H1 (cell line): ENCODE data around the gene ANKH. TPM values are rescaled to one million over a fixed set of nuclear protein-coding genes. Genes with fewer than 3 reads are reported as not detected.

Experiments
- polyA plus RNA-seq, 7 experiments: library from polyadenylated mRNA; depleted of rRNA in 3 of 7; stranded (reverse) in 5 of 7; unstranded in 2 of 7; fragments of >200 nt in 5 of 7; fragments of 200-250 nt in 2 of 7; gene quantifications; 1 replicate in 5 of 7; 2 replicates in 1 of 7; 4 replicates in 1 of 7; pipeline versions ENCODE4 v1.2.1 to v1.2.3, GENCODE V29; 2011 to 2013; ENCODE audit warnings: missing spikeins in 2 of 7, mixed read lengths in 2 of 7
- total RNA-seq: library from RNA; stranded (reverse); fragmentation: NEBNext Ultra II Directional; extraction: Animal tissue kit (Norgen Biotek cat#: 25700); gene quantifications from 2 replicates; pipeline ENCODE4 v1.2.1, GENCODE V29; 2021
- TF ChIP-seq, protein P1 (sequence below): fragments of 300-600 bp; sonication (generic); IDR thresholded peaks from 2 replicates; pipeline ENCODE4 v1.7.1; 2012; ENCODE audit warnings: low read length, moderate library complexity, mild to moderate bottlenecking, inconsistent platforms; ENCODE audit not compliant: insufficient replicate concordance

The ANKH gene
- total and polyA plus RNA-seq, 2 of the 8 experiments (the other 6 are each of a cell fraction or from before 2014, with no cell fraction given): 5.3 to 13.0 TPM

DNA sequence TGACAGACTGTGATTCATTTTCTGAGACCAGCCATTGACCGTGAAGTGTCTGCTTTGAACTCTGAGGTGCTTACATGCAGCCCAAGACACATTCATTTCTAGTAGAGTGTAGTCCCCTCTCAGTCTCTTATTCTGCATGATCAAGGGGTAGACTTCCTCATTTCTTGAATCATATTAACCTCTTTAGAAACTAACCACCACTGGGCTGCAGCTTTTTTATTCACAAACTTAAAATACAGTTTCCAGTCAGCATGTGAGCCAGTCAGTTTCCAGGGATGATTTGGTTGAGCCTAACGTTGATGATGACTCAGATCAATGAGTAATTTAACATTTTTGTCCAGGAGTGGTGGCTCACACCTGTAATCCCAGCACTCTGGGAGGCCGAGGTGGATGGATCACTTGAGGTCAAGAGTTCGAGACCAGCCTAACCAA, 147.9 kb downstream of the ANKH start (continued):
- TF ChIP-seq, protein P1, sequence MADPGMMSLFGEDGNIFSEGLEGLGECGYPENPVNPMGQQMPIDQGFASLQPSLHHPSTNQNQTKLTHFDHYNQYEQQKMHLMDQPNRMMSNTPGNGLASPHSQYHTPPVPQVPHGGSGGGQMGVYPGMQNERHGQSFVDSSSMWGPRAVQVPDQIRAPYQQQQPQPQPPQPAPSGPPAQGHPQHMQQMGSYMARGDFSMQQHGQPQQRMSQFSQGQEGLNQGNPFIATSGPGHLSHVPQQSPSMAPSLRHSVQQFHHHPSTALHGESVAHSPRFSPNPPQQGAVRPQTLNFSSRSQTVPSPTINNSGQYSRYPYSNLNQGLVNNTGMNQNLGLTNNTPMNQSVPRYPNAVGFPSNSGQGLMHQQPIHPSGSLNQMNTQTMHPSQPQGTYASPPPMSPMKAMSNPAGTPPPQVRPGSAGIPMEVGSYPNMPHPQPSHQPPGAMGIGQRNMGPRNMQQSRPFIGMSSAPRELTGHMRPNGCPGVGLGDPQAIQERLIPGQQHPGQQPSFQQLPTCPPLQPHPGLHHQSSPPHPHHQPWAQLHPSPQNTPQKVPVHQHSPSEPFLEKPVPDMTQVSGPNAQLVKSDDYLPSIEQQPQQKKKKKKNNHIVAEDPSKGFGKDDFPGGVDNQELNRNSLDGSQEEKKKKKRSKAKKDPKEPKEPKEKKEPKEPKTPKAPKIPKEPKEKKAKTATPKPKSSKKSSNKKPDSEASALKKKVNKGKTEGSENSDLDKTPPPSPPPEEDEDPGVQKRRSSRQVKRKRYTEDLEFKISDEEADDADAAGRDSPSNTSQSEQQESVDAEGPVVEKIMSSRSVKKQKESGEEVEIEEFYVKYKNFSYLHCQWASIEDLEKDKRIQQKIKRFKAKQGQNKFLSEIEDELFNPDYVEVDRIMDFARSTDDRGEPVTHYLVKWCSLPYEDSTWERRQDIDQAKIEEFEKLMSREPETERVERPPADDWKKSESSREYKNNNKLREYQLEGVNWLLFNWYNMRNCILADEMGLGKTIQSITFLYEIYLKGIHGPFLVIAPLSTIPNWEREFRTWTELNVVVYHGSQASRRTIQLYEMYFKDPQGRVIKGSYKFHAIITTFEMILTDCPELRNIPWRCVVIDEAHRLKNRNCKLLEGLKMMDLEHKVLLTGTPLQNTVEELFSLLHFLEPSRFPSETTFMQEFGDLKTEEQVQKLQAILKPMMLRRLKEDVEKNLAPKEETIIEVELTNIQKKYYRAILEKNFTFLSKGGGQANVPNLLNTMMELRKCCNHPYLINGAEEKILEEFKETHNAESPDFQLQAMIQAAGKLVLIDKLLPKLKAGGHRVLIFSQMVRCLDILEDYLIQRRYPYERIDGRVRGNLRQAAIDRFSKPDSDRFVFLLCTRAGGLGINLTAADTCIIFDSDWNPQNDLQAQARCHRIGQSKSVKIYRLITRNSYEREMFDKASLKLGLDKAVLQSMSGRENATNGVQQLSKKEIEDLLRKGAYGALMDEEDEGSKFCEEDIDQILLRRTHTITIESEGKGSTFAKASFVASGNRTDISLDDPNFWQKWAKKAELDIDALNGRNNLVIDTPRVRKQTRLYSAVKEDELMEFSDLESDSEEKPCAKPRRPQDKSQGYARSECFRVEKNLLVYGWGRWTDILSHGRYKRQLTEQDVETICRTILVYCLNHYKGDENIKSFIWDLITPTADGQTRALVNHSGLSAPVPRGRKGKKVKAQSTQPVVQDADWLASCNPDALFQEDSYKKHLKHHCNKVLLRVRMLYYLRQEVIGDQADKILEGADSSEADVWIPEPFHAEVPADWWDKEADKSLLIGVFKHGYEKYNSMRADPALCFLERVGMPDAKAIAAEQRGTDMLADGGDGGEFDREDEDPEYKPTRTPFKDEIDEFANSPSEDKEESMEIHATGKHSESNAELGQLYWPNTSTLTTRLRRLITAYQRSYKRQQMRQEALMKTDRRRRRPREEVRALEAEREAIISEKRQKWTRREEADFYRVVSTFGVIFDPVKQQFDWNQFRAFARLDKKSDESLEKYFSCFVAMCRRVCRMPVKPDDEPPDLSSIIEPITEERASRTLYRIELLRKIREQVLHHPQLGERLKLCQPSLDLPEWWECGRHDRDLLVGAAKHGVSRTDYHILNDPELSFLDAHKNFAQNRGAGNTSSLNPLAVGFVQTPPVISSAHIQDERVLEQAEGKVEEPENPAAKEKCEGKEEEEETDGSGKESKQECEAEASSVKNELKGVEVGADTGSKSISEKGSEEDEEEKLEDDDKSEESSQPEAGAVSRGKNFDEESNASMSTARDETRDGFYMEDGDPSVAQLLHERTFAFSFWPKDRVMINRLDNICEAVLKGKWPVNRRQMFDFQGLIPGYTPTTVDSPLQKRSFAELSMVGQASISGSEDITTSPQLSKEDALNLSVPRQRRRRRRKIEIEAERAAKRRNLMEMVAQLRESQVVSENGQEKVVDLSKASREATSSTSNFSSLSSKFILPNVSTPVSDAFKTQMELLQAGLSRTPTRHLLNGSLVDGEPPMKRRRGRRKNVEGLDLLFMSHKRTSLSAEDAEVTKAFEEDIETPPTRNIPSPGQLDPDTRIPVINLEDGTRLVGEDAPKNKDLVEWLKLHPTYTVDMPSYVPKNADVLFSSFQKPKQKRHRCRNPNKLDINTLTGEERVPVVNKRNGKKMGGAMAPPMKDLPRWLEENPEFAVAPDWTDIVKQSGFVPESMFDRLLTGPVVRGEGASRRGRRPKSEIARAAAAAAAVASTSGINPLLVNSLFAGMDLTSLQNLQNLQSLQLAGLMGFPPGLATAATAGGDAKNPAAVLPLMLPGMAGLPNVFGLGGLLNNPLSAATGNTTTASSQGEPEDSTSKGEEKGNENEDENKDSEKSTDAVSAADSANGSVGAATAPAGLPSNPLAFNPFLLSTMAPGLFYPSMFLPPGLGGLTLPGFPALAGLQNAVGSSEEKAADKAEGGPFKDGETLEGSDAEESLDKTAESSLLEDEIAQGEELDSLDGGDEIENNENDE: no peak
